ENCODE data around the gene ITPKC. TPM values are rescaled to one million over a fixed set of nuclear protein-coding genes. Genes with fewer than 3 reads are reported as not detected.
A peak's percentile ranks its signal among the peaks of the same experiment; 100 is the strongest.
"Not testable (repeated sequence)": the region's sequence is repeated elsewhere in the genome, so short reads cannot be mapped to it uniquely, and the experiment has no call there.

ITPKC gene
- total RNA-seq, 1 experiment from 2014 or later = 4.1 TPM

DNA sequence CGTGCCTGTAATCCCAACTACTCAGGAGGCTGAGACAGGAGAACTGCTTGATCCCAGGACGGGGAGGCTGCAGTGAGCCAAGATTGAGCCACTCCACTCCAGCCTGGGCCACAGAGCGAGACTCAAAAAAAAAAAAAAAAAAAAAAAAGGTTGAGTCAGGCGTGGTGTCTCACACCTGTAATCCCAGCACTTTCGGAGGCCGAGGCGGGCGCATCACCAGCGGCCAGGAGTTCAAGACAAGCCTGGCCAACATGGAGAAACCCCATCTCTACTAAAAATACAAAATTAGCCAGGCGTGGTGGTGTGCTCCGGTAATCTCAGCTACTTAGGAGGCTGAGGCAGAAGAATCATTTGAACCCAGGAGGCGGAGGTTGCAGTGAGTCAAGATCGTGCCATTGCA lies 49.5 kb downstream of the ITPKC start:
- DNase-seq (ENCODE audit: low read depth) = not testable (repeated sequence)

DNA sequence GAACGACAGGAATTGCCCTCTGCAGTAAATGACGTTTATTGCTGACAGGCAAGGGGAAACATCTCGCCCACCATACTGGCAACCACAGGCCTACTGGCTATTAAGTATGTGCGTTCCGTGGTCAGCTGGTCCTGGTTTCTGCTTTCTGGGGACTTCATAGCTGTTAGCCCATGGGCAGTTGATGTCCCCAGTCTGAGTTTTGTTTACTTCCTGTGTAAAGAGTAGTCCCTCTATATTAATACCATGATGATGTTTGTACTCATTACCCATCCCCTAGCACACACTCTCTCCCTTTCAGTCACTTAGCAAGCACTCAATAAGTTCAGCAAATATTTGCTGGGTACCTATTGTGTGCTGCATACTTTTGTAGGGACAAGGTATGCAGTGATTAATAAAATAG lies 52.0 kb downstream of the ITPKC start:
- no peak for DNase-seq (ENCODE audit: low read depth)

DNA sequence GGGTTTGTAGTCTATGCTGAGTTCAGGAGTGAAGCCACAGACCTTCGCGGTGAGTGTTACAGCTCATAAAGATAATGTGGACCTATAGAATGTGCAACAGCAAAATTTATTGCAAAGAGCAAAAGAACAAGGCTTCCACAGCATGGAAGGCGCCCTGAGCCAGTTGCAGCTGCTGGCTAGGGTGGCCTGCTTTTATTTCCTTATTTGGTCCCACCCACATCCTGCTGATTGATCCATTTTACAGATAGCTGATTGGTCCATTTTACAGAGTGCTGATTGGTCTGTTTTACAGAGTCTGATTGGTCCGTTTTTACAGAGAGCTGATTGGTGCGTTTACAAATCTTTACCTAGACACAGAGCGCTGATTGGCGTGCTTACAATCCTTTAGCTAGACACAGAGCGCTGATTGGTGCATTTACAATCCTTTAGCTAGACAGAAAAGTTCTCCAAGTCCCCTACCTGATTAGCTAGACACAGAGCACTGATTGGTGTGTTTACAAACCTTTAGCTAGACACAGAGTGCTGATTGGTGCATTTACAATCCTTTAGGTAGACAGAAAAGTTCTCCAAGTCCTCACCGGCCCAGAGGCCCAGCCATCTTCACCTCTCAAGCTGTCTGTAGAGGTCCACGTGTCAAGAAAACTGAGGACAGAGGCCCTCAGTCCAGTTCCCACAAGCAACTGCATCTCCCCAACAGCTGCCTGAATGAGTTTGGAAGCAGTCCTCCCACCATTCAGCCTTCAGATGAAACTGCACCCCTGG lies 54.4 kb downstream of the ITPKC start:
- DNase-seq (ENCODE audit: low read depth) = peak; percentile 31

DNA sequence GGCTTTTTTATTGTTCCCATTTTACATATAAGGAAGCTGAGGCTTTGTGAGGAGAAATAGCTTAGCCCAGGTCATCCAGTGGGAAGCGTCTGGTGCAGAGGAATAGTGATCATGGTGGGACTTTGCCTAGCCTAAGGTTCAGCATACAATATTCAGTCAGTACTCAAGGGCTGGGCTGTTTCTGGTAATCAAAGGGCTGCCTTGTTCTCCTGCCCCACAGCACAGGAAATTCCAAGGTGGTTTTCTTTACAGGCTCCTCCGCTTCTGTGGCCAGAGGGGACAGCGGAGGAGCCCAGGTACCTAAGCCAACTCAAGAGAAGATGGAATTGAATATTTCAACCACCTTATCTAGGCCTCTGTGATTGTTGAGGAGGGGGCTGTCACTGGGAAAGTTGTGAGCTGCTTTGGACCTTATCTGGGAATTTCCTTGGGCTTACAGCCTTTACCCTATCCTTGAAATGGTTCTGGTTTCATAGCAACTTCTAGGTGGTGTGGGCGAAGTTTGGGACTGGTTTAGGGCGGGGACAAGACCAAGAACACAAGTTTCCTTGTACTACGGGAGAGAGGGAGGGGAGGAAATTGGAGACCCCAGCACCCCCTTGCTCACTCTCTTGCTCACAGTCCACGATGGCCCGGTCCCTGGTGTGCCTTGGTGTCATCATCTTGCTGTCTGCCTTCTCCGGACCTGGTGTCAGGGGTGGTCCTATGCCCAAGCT lies 58.2 kb downstream of the ITPKC start, which contains the start of gene MIA:
Gene MIA, plus strand, starts transcription at position 606 of the 716 bp plus-strand sequence. Its CDS starts 22 bp downstream, at position 628.
- peak; percentile 43 for DNase-seq (ENCODE audit: low read depth)

DNA sequence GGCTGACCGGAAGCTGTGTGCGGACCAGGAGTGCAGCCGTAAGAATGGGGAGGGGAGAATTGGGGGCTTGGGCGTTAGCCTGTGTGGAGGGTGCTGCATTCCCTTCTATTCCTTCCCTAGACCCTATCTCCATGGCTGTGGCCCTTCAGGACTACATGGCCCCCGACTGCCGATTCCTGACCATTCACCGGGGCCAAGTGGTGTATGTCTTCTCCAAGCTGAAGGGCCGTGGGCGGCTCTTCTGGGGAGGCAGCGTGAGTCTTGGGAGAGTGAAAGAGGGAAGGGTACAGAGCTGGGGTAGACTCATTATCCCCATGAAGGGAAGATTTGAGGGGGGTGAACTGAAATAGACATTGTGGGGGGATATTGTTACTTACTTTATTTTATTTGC lies 58.7 kb downstream of the ITPKC start:
- DNase-seq (ENCODE audit: low read depth) = no peak

DNA sequence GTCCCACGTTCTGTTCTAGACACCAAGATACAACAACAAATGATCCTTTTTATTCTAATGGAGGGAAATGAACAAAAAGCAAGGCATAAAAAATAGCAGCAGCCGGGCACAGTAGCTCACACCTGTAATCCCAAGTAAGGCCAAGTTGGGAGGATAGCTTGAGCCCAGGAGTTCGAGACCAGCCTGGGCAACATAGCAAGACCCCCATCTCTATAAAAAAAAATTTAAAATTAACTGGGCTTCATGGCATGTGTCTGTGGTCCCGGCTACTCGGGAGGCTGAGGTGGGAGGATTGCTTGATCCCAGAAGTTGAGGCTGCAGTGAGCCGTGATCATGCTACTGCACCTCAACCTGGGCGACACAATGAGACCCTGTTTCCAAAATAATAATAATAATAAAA lies 59.5 kb downstream of the ITPKC start:
- DNase-seq (ENCODE audit: low read depth) = no peak

DNA sequence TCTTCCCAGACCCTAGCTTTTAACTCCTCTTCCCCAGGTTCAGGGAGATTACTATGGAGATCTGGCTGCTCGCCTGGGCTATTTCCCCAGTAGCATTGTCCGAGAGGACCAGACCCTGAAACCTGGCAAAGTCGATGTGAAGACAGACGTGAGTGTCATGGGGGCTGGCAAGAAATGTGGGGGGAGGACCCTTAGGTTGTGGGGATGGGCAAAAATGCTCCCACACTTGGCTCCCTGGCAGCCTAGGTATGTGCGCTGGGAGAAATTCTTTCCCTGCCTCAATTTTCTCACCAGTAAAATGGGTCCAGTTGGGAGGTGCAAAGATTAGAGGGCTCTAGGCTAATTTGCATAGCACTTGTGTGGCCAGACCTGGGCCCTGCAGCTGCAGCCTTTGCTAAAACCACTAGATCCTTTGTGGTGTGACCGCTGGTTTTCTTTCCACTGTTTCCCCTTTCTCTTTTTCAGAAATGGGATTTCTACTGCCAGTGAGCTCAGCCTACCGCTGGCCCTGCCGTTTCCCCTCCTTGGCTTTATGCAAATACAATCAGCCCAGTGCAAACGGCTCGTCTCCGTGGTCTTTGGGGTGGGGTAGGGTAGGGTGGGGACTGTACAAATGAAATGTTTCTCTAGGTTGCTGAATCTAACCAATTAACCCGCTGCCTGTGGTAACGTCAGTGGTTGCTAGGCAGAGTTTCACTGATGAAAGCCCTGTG lies 60.2 kb downstream of the ITPKC start:
- DNase-seq (ENCODE audit: low read depth) = peak; percentile 93

DNA sequence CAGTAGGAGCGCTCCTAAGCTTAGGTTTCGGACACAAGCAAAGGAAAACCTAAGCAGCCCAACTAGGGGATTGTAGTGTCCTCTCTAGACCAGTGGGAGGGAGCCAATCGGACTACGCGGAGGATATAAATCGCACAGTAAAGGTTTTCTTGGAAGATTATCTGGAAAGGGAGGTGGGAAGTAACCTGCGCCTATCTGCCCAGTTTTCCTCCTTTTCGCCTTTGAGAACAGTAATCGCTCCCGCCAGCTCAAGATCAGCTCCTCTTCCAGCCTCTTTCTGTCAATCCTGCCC lies 60.7 kb downstream of the ITPKC start:
- DNase-seq (ENCODE audit: low read depth) = no peak

DNA sequence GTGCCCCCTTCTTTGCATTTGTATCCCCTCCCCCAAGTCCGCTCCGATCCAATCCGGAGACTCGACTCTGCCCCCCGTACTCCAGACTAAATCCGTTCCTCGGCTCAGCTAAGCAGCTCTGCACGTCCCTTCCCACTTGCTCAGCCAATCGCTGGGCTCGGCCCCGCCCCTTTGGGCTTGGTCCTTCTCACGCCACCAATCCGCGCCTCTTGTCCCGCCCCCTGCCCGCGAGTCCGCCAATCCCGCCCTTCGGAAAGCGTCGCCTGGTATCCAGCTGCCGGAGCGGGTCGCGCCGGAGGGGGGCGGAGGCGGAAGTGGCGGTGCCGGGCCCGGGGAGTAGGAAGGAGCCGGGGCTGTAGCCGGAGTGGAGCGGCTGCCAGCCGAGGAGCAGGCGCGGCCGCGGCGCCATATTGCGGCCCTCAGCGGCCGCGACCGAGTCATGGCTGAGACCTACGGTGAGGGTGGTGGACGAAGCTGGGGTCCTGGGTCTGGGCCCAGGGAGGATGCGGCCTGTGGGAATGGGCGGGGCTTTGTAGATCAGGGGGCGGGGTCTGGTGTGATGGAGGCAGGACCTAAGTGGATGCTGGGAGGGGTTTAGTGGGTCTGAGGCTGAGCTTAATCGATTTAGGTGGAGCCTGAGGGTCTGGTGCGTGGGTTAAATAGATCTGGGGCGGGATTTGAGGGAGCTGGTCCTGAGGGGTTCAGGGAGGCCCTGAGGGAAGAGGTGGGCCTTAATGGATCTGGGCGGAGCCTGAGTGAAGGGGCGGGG lies 61.2 kb downstream of the ITPKC start, which contains the start of gene RAB4B:
Gene RAB4B, plus strand, starts transcription at position 311 of the 769 bp plus-strand sequence. Its CDS starts 129 bp downstream, at position 440.
- DNase-seq (ENCODE audit: low read depth) = peak; percentile 100

DNA sequence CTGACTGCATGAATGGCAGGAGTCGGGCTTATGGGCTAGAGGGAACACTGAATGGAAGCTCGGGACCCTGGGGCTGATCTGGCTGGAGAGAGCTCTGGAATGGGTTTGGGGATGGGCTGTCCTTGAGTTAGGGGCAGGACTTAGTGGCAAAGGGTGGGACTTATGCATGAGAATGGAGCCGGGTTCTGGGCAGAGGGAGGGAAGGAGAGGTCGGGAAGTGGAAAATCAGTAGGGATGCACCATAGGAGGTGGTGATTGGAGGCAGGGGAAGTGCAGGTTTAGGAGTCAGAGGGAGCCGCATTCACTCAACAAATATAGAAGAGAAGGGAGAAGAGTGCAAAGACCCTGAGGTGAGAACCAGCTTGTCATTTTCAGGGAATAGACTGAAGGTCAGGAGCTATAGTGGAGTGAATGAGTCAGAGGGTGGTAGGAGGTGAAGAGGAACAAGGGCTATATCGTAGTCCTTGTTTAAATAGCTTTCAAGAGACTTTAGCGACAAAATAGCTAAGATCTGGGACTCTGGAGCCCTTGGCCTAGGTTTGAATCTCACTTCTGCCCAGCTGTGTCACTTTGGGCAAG lies 61.9 kb downstream of the ITPKC start:
- DNase-seq (ENCODE audit: low read depth) = no peak

DNA sequence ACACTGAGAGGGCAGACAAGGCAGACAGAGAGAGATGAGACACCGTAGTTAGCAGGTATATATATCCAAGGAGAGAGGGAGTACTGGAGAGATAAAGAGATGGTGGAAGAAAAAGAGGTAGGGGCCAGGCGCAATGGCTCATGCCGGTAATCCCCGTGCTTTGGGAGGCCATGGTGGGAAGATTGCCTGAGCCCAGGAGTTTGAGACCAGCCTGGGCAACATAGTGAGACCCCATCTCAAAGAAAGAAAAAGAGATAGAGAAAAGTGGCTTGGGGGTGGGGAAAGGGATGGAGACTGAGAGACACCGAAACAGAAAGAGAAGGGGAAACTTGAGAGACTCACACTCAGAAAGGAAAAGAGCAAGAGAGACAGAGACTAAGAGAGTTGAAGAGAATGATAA lies 63.7 kb downstream of the ITPKC start:
- DNase-seq (ENCODE audit: low read depth) = no peak

DNA sequence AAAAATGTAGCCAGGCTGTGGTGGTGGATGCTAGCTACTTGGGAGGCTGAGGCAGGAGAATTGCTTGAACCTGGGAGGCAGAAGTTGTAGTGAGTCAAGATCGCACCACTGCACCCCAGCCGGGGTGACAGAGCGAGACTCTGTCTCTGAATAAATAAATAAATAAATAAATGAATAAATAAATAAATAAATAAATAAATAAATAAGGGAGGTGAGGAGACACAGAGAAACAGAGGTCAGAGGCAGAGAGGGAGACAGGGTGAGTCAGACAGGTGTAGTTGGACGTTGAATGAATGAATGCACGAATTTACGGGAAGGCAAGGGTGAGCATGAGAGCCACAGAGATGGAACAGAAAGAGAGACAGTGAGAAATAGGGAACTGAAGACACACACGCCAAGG lies 64.2 kb downstream of the ITPKC start:
- no peak for DNase-seq (ENCODE audit: low read depth)

DNA sequence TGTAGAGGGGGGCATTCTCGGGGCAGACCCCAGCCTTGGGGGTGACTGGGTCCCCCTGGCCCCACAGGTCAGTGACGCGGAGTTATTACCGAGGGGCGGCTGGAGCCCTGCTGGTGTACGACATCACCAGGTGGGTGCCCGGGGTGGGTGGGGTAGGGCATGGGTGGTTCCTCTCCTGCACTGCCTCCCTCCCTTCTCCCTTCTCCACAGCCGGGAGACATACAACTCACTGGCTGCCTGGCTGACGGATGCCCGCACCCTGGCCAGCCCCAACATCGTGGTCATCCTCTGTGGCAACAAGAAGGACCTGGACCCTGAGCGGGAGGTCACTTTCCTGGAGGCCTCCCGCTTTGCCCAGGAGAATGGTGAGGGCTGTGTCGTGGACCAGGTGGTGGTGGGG lies 66.8 kb downstream of the ITPKC start:
- no peak for DNase-seq (ENCODE audit: low read depth)

DNA sequence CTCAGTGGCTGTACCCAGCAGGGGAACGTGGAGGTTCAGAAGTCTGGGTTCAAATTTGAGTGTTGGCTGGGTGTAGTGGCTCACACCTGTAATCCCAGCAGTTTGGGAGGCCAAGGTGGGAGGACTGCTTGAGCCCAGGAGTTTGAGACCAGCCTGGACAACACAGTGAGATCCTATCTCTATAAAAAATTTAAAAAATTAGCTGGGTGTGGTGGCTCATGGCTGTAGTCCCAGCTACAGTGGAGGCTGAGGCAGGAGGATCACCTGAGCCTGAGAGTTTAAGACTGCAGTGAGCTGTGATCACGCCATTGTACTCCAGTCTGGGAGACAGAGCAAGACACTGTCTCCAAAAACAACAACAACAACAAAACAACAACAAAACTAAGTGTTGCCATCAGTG lies 67.2 kb downstream of the ITPKC start:
- not testable (repeated sequence) for DNase-seq (ENCODE audit: low read depth)

DNA sequence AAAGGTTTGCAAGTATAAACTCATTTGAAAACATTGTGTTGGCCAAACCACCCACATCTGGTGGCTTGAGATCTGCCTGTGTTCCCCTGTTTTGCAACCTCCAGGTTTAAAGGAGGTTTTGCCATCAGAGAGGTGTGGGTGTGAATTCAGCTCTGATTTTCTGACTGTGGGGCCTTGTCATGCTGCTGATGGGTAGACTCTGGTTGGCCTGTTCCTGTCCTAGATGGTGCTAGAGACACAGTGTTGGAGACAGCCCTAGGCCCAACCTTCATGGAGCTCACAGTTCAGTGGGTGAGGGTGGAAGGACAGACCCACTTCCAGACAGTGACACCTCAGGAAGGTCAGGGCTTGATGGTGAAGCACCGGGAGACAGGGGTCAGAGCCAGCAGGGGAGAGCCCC lies 68.6 kb downstream of the ITPKC start:
- DNase-seq (ENCODE audit: low read depth) = no peak

DNA sequence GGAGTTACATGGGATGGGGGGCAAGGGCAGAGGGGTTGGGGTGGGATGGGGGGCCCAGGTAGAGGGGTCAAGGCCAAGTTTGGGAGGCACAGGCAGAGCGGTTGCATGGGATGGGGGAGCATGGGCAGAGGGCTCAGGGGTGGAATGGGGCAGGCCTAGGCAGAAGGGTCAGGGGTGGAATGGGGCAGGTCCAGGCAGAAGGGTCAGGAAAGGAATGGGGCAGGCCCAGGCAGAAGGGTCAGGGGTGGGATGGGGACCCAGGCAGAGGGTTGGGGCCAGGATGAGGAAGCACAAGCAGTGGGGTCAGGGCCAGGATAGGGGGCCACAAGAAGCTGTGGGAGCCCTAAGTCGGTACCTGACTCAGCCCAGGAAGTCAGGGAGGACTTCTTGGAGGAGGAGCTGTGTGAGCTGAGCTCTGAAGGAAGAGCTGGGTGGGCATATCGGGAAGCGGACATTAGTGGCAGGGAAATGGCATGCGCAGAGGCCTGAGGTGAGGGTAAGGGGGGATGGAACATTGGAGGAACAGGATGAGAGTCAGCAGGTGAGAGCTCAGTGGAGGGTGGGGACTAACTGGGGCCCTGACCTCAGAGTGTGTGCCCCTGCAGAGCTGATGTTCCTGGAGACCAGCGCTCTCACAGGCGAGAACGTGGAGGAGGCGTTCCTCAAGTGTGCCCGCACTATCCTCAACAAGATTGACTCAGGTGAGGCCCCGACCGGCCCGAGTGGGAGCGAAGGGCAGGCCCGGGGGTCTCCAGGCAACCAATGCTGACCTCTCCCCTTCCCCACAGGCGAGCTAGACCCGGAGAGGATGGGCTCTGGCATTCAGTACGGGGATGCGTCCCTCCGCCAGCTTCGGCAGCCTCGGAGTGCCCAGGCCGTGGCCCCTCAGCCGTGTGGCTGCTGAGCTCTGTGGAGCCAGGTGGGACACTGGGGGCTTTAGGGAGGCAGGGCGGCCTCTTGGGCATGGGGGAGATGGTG lies 69.4 kb downstream of the ITPKC start:
- DNase-seq (ENCODE audit: low read depth) = no peak

Data from RPMI7951 (cell line).